ENCODE data around the gene CDT1.

DNA sequence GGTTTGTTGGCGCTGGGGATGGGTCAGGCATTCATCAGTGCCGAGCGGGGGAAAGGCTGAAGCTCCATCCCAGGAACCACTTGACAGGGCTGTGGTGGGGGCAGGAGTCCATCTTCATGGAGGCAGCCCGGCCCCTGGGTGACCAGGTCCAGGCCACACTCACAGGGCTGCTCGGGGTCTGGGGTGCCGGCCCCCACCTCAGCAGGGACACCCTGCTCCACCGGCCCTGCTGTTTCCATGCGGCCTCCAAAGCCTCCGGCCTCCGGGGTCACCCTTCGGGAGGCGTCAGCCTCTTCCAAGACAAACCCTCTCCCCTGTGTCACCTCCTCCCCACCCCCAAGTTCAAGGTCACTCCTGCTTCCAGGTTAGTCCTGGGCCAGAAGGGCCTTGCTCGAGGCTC is 31.1 kb downstream of the CDT1 start:
- TF ChIP-seq, protein P1, sequence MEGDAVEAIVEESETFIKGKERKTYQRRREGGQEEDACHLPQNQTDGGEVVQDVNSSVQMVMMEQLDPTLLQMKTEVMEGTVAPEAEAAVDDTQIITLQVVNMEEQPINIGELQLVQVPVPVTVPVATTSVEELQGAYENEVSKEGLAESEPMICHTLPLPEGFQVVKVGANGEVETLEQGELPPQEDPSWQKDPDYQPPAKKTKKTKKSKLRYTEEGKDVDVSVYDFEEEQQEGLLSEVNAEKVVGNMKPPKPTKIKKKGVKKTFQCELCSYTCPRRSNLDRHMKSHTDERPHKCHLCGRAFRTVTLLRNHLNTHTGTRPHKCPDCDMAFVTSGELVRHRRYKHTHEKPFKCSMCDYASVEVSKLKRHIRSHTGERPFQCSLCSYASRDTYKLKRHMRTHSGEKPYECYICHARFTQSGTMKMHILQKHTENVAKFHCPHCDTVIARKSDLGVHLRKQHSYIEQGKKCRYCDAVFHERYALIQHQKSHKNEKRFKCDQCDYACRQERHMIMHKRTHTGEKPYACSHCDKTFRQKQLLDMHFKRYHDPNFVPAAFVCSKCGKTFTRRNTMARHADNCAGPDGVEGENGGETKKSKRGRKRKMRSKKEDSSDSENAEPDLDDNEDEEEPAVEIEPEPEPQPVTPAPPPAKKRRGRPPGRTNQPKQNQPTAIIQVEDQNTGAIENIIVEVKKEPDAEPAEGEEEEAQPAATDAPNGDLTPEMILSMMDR (IDR thresholded peaks at IDR 0.05), result no peak
- TF ChIP-seq POLR2A (IDR thresholded peaks at IDR 0.05) (no peak), POLR2AphosphoS5 (IDR thresholded peaks at IDR 0.05) (no peak)
